Activated T-cell treated with anti-CD3 and anti-CD28 coated beads for 48 hours (primary cell): ENCODE data around the gene CNTN1.

Source experiments
- DNase-seq: peaks from one replicate; pipeline ENCODE4 v3.0.0-alpha.2; 2020; ENCODE audit warnings: low read depth

CNTN1 gene

DNA sequence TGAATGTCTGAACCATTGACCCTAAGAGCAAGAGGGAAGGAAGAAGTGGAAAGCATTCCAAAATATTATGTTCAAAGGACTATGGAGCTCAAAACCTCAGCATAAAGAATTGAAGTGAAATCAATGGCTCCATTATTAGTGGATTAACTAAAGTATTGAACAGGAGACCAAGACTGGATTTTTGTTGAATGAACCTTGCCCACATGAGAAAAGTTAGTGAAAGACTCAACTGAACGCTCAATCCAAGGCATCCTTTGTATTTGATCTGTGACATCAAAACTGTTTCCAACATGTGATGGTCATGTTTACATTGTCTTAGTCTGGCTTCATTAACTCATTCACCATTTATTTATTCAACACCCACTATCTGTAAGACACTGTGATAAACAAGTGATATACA lies 161.0 kb downstream of the CNTN1 start:
- no peak for DNase-seq

DNA sequence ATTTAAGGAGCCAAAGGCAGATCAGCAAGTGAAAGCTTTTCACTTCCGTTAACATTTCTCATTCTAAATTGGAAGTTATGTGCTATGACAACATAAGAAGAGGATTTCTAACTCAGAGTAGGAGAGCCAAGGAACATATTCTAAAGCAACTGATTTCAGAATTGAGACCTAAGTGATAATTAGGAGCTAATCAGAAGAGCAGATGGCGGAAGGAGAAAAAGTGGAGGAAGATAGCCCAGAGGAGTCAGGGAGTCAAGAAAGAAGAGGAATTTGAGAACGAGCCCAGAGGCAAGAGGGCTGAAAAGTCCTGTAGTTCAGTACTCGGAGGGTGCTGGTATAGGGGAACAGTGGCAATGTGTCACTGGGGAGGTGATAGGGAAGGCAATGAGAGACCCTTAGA lies 162.4 kb downstream of the CNTN1 start:
- no peak for DNase-seq

DNA sequence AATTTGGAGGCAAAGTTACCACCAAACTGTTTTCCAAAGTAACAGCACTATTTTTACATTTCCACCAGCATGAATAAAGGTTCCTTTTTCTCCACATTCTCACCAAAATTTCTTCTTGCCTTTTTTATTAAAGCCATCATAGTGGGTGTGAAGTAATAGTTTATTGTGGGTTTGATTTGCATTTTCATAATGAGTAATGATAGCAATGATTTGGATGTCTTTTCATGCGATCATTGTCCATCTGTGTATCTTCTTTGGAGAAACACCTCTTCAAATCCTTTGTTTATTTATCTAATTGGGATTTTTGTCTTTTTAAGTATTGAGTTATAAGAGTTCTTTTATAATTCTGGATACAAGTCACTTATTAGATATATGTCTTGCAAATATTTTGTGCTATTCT lies 172.7 kb downstream of the CNTN1 start:
- no peak for DNase-seq

DNA sequence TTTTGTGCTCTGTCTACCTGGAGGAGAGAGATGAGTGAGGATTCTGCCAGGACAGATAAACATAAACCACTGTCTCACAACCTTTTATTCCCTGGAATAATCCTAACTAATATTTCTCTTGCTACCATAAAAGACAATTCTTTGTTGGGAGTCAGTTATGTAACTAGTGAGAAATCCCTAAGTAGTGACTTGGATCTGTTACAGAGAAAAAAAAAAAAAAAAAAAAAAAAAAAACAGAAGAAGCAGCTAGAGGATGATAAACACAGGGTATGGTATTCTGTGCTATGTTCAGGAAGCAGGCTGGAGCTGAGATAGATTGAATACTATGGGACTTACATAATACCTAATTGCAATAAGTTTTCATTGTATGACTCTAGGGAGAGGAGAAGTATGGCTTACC lies 178.7 kb downstream of the CNTN1 start:
- DNase-seq = no peak

DNA sequence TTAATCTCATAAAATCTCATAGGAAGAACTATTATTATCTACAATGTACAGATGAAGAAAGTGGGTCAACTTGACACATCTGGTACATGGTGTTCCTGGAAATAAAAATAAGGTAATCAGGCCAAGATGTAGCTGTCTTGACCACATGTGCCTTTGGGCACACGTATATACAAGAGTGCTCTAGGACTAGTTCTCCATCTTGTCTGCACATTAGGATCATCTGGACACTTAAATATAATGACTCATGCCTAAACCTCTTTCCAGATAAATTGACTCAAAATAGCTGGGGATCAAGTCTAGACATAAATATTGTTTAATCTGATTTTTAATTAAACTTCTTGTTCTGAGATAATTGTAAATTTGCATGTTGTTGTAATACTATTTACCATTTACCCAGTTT lies 182.6 kb downstream of the CNTN1 start:
- no peak for DNase-seq

DNA sequence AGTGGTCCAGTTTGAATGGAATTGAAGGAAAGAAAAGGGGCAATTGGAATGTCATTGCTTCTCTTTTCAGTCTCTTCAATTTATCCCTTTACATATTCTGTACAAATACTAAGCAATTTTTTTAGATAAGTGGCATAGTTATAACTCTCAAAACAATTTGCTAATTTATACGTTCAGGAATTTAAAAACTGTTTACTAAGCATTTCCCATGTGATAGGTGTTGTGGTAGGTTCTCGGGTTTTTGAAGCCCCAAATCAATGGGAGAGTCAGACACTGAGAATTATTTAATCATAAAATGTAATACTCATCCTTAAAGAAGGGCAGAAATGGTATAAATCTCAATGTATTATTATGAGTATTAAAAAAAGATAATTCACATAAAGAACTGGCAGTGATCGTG lies 197.1 kb downstream of the CNTN1 start:
- DNase-seq = no peak

DNA sequence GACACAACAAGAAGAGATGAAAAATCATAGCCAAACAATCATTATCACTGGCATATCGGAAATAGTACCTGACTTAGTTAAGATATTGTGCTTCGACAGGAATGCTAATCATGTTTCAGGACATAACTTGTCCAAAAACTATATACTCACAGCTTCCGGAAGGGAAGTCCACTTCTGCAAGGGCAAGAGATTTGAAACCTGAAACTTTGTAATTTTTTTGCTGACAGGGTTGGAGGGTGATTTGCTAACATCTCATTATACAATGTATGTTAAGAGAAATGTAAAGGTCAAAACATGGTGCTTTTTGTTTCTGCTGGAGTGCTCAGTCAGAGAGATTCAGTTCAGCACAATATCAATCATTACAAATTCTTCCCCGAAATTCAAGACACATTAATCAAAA lies 200.3 kb downstream of the CNTN1 start:
- no peak for DNase-seq

DNA sequence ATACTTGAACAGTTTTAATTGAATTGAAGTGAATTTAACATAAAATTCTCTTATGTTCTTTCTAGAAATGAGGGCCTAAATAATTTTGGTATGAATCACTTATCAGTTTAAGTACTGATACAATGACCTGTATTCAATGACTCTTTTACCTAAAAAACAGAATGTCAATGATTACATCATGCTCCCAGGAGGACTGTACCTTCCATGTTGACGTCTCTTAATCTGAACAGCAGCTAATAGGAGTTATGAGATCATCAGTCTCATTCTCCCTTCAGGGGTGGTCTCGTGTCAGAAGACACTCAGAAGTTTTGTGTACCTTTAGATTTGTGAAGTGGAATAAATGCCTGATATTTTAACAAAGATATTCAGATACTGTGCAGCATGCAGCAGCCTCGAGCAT lies 206.3 kb downstream of the CNTN1 start:
- DNase-seq = no peak

DNA sequence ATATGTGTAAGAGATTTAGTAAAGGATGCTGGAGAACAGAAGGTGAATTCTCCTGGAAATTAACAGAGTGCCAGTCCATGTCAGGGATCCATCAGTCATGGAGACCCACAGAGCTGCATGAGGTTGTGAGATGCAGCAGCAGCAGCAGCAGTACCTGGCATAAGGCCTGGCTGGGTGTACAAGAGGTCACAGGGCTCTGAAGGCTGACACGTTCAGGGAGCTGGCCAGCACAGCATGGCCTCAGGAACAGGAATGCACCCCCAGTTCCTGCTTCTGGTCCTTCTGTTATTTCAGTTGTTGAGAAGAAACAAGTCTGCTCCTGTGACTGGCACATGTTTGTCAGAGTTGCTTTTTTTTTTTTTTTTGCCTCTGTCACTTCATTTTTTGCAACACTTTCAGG lies 210.8 kb downstream of the CNTN1 start:
- DNase-seq = no peak

DNA sequence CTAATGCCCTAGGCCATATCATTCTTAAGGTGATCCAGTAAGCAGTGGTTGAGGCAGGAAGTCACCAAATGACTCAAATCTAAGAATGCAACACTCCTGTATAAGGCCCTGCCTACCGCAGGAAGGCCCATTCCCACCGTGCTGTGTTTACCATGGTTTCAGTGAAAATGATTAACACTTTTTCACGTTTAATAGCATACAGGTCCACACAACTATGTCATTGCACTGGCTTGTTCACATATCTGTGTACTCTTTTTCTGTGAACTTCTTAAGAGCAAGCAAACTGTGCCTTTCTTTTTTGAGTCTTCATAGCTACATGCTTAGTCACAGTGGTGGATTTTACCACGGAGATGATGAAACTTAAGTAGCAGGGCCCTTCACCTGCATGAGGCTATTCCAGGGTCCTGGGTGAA lies 214.9 kb downstream of the CNTN1 start:
- no peak for DNase-seq

DNA sequence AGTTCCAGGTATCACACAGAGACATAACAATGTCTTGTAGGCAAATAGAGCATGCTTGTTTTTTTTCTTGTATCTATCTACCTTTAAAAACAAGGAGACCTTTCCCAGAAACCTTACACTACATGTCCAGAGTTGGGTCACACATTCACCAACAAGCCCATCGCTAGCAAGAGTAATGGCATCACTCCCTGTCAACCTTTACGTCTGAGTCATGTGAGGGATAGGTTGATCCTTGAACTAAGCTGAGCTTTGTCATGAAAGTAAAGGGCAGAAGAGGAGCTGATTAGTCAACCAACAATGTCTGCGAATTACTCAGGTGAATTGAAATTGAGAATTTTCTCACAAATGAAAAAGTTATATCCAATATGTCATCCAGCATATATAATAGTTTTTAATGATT lies 219.4 kb downstream of the CNTN1 start:
- DNase-seq = no peak

DNA sequence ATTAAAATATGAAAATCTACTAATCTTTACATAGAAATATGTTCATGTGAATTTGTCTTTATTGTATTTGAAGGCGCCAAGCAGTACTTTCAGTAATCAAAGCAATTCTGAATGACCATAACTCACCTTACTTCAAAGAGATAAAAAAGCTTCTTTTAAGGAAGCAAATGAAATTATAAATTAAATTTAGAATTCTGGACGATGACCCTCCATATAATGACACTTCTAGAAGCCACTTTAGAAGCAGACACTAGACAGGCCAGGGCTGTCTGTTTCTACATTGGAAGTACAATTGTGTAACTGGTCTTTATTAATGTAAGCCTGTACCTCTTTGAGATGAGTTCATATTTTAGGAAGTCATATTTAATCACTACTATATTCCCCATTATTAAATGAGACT lies 222.9 kb downstream of the CNTN1 start:
- no peak for DNase-seq

DNA sequence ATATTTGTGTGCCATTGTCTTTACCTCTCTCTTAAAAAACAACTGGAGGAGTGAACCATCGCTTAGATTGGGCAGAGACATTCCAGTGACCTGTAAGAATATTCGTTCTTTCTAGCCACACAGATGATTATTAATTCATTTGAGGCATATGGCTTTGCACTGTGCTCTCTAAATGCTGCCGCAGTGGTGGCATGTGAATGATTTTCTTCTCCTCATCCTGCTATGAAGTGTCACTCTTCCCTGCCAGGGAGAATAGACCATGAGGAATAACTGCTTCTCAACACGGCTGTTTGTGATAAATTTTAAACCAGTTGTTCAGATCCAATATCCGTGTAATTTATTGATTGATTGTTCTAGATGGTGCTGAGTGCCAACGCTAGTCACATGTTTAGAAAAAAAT lies 225.3 kb downstream of the CNTN1 start:
- no peak for DNase-seq

DNA sequence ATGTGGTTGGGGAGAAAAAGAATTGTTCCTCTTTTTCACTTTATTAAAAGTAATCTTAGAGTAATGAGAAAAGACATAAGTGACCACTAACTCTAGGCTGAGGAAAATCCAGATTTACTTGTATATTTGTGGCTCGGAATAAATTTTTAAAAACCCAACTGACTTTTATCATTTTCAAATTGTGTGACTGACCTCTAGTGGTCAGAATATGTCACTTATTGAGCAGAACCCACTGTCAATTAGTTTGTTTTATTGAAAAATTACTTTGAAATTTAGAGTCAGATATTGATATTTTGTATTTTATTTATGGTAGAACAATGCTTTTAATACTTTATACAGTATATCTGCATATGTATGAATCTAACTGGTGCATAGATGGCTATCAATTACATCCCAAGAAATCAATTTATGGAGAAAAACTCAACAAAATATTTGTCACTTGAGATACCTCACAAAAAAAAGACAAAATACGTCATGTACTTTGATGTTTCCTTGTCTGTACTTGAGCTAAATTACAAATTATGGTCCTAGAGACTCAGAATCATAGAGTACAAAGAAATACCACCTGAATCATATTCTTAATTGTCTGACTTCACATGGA lies 229.4 kb downstream of the CNTN1 start:
- no peak for DNase-seq

DNA sequence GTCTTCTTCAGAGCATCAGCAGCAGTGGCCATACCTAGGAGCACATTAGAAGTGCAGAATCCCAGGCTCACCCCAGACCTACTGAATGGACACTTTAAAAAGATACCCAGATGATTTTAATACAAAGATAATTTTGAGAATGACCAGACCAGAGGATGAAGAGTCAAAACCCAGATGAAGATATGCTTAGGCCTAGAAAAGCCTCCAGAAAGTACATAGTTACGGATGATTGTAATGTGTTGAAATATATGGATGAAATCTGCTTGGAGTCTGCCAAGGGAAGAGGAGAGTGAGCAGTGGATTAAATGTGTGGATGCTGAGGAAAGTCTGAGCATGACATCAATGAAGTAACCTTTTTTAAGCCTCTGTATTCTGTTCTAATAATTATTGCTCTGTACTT lies 245.7 kb downstream of the CNTN1 start:
- no peak for DNase-seq

DNA sequence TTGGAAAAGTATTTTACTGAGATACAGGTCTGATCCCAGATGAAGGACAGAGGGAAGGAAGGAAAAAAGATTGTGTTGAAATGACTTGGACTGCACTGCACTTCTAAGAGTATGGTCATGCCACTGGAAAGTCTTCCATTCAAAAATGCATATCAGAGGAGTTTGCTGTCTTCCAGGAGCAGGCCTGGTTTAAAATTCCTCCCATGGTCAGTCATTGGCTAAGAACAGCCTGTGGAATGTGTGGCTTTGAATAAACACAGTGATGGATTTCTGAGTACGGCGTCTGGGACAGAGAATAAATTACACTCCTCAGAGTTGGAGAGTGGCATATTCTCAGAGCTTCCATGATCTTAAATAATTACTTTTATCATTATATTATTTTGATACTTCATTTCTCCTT lies 250.1 kb downstream of the CNTN1 start:
- no peak for DNase-seq

DNA sequence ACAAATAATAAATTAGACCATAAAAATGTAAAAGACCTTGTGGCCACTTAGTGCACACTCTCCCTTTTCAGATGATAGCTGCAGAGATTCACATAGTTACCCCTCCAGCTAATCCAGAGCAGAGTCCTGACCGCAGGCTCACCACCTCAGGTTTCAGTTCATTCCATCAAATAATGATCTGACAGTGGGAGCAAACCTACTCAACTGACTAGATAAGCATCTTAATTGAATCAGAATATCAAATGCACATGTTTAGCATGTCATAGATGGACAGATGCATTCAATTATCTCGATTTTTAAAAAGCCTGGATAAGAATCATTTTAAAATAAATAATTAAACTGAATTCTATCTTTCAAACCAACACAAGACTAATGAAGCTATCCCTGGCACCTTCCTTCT lies 253.5 kb downstream of the CNTN1 start:
- no peak for DNase-seq

DNA sequence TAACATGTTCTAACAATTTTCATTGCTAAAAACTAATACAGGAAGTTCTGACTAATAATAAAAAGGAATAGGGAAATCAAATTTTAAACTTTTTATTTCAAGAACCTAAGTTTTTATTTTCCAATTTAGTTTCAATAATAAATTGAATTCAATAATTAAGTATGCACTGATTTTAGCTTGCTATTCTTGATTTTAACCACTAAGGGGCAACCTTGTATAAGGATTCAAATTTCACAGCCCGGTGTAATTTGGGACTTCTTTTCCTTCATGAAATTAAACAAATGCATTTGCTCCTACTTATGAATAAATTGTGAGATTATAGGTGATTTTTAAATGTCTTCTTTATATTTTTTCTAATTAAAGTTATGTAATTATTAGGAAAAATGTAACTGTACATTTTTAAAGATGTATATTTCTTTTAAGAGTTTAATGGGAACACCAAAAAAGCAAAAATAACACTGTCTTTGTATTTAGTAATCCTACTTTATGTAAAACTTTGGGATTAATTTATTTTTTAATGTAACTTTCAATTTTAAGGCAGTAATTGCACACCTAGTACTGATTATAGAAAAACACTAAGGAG lies 254.5 kb downstream of the CNTN1 start:
- DNase-seq = no peak

DNA sequence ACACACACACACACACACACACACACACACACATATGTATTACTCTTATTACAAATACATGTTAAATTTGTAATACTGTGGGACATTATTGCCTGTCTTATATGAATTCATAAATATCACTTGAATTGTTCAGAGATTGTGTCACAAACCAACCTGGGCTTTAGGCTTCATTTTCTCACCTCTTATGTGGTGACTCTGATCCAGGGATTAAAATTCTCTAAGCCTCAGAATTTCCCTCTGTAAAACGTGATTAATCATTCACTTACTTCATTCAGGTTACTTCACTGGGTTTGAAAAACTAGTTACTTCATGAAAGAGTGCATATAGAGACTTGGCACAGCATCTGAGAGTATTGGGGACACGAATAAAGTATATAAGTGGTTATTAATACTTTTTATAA lies 255.6 kb downstream of the CNTN1 start:
- DNase-seq = no peak

DNA sequence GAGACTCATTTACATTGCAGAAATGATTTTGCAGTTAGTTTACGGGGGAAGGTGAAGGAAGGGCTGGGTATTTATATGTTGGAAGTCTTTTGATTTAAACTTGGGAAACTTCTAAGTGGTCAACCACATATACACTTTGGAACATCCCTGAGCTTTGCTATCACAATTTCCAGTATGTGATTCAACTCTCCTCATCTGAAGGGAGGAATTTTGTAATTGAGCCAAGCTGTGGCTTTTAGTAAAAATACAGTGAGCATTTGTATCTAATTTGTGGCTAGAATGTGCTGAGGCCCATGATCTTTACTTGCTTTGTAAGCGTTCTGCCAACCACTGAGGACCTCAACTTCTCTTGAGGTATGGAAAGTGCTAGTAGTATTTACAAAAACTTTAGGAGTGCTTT lies 260.8 kb downstream of the CNTN1 start:
- no peak for DNase-seq

DNA sequence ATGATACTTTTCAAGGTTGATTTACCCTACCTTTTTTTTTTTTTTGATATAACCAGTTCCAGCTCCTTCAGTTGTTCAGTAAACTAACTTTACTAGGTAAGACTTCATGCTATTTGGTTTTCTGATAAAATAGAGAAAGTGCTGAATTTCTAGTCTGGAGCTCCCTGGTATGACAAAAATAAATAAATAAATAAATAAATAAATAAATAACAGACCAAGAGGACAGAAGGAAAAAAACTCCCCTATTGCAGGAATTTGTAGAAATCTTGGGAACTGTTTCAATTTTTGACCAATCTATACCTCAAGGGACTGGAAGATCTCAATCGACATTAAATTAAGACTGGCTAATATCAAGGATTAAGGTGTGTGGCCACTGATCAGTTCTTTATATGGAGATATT lies 265.2 kb downstream of the CNTN1 start:
- DNase-seq = no peak

DNA sequence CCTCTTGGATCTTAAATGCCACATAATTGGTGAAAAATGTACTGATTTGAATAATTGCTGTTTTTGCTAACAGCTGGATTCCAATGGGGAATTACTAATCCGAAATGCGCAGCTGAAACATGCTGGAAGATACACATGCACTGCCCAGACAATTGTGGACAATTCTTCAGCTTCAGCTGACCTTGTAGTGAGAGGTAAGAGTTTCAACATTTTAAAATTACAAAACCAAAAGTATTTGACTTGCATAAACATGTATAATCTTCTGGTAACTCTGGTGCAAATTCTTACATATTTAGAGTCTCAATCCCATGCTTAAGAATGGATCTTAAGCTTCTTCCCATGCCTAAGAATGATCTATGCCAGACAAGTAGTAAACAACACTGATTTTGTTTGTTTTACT lies 266.8 kb downstream of the CNTN1 start:
- DNase-seq = no peak

DNA sequence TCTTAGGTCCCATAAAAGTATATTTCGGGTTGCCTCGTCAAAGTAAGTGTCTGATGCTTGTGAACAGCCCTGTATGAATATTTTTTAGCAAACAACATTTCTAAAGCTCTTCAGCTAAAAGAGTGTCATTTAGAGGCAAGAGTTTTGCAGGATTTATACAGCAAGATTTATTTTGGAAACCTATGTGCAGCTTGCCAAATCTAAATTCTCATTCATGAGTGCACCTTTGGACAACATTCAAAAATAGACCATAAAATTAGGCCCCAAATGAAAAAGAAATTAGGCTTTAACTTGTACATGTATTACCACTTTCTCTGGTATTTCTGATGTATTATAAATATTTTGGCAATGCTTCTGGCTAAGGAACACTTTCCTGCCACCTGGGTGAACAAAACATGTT lies 271.5 kb downstream of the CNTN1 start:
- DNase-seq = no peak

DNA sequence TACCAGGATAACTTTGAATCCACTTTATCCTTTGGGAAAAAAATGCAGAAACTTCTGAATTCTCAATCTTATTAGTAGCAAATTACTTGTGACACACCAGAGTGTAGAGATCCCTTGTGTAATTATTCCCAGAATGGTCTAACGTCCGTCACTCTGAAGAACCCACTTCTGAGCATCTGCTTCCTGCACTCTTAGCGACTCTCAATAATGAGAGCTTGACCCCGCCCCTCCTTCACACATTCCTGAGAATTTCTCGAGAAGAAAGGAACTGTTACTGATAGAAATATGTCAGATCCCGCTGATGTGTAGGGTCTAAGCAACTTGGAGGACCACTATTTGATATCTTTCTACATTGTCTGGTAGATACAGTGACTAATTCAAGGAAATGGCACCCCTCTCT lies 277.6 kb downstream of the CNTN1 start:
- no peak for DNase-seq
